ENCODE data around the gene FAIM2.

Gene FAIM2

GRCh38 chr12:49903700-49904423 is at the start of gene FAIM2:
Gene FAIM2 (minus strand): TSS chr12:49903900. CDS start chr12:49903792, 108 bp downstream.
- DNase-seq = peak; percentile 47

- no peak for DNase-seq
These were observed 49.5 kb upstream of the FAIM2 start for GRCh38 chr12:49953151-49953550.

- no peak for DNase-seq
These were observed 48.8 kb upstream of the FAIM2 start for GRCh38 chr12:49952391-49953055.

- DNase-seq = no peak
These were observed 47.9 kb upstream of the FAIM2 start for GRCh38 chr12:49951411-49952240.

GRCh38 chr12:49950273-49951251 is 46.9 kb upstream of the FAIM2 start, which contains the start of gene AQP2:
Gene AQP2 (plus strand): TSS chr12:49950737. CDS start chr12:49950831, 94 bp downstream.
- no peak for DNase-seq

- DNase-seq = no peak
These were observed 46.2 kb upstream of the FAIM2 start for GRCh38 chr12:49949866-49950265.

GRCh38 chr12:49948866-49949845 is 45.5 kb upstream of the FAIM2 start:
- no peak for DNase-seq

GRCh38 chr12:49947593-49948226 is 44.0 kb upstream of the FAIM2 start:
- no peak for DNase-seq

- no peak for DNase-seq
These were observed 42.8 kb upstream of the FAIM2 start for GRCh38 chr12:49946497-49946896.

GRCh38 chr12:49946086-49946485 is 42.4 kb upstream of the FAIM2 start:
- DNase-seq = no peak

GRCh38 chr12:49945394-49946080 is 41.8 kb upstream of the FAIM2 start:
- DNase-seq = peak; percentile 30

- no peak for DNase-seq
These were observed 41.0 kb upstream of the FAIM2 start for GRCh38 chr12:49944718-49945117.

GRCh38 chr12:49944046-49944445 is 40.3 kb upstream of the FAIM2 start:
- no peak for DNase-seq

GRCh38 chr12:49943625-49943960 is 39.9 kb upstream of the FAIM2 start:
- DNase-seq = no peak

- DNase-seq = no peak
These were observed 39.4 kb upstream of the FAIM2 start for GRCh38 chr12:49942921-49943624.

GRCh38 chr12:49942512-49942893 is 38.8 kb upstream of the FAIM2 start:
- DNase-seq = no peak

- DNase-seq = no peak
These were observed 38.1 kb upstream of the FAIM2 start for GRCh38 chr12:49941556-49942511.

- DNase-seq = no peak
These were observed 36.0 kb upstream of the FAIM2 start for GRCh38 chr12:49939707-49940106.

Data from NCI-H510A (cell line).